IPS-18c (cell line): ENCODE data around the gene NKX1-1.

ENCODE experiments used
- H3K4me3 ChIP-seq: 2 replicates; pipeline ENCODE4 v1.7.0; 2013; ENCODE audit warnings: low read depth, mild to moderate bottlenecking, low read length, moderate library complexity; ENCODE audit not compliant: insufficient read depth
- H3K9me3 ChIP-seq: one replicate; pipeline ENCODE4 v1.6.1; 2013; ENCODE audit warnings: mild to moderate bottlenecking, low read length, moderate library complexity; ENCODE audit not compliant: control insufficient read depth, insufficient read depth

Gene NKX1-1

DNA sequence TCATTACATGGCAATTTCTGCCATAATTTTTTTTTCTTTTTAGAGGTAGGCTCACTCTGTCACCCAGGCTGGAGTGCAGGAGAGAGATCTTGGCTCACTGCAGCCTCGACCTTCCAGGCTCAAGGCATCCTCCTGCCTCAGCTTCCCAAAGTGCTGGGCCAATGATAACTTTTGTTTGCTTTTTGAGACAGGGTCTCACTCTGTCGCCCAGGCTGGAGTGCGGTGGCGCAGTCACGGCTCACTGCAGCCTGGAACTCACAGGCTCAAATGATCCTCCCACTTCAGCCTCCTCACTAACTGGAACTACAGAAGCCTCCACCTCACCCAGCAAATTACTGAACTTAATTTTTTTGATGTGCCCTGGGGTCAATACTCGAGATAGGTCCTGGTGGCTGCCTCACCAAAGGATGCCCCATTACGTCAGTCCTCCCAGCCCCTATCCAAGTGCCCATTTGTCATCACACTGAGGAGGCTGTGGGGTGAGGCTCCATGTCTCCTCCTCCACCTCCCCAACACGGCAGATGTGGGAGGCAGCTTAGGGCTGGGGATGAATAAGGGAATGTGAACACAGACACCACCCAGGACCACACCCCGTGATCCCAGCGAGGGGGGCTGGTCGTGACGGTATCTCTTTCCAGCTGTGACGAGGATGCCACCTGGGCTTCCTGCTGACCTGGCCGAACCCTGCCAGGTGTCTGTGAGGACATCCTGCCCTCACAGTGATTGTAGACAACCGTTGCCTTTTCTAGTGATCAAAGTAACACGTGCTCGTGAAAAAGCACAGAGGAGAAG, 12.4 kb upstream of the NKX1-1 start:
- no peak overlapping the region for H3K4me3 ChIP-seq
- H3K9me3 ChIP-seq = no peaks in the 10 kb centered on the region

DNA sequence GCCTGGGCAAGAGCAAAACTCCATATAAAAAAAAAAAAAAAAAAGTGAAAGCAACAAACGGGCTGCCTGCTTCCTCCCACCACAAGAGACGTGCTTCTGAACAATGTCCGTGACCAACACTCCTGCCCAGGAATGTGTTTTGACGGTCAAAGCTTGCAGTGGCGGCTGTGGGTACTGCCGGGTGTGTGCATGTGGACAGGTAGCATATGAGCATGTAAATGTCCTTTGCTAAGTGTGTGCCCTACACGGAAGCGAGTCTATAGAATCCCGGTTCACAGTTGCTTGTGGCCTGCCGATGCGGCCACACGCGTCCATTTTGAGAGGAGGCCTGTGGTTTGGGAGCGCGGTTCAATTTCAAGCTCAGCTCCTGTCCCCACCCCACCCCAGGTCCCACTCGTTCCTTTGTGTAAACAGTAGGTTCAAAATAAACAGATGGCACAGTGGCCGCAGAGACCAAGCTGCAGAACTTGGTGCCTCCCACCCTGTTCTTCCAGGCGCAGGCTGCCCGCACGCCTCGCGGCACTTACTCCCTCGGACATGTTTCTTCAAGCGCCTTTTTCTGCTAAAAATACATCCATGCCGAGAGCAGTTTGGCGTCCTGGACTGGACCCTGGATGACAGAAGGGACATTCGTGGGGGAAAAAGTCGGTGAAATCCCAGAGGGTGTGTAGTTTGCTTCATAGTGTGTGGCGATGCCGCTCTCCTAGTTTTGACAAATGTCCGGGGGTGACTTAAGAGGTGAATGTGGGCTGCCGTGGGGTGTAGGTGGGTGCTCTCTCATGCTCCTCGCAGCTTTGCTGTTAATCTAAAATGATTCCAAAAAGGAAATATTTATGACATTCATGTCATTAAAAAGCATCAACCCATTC, 11.5 kb upstream of the NKX1-1 start:
- Histone ChIP-seq H3K9me3 (no peaks in the 10 kb centered on the region), H3K4me3 (no peak overlapping the region)

DNA sequence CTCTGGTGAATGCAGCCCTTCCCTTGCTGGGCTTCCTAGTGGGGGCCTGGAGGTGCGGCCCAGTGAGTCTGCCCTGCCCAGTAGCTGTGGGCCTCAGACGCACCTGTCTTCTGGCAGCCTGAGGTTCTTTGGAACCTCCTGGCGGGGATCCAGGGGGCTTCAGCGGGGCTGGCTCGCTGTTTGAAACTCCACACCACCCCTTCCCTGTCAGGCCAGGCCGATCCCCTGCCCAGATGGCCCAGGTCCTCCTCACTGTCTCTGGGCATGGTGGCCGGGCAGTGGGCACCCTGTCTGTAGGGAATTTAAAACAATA, 10.7 kb upstream of the NKX1-1 start:
- no peak overlapping the region for H3K4me3 ChIP-seq
- no peaks in the 10 kb centered on the region for H3K9me3 ChIP-seq

DNA sequence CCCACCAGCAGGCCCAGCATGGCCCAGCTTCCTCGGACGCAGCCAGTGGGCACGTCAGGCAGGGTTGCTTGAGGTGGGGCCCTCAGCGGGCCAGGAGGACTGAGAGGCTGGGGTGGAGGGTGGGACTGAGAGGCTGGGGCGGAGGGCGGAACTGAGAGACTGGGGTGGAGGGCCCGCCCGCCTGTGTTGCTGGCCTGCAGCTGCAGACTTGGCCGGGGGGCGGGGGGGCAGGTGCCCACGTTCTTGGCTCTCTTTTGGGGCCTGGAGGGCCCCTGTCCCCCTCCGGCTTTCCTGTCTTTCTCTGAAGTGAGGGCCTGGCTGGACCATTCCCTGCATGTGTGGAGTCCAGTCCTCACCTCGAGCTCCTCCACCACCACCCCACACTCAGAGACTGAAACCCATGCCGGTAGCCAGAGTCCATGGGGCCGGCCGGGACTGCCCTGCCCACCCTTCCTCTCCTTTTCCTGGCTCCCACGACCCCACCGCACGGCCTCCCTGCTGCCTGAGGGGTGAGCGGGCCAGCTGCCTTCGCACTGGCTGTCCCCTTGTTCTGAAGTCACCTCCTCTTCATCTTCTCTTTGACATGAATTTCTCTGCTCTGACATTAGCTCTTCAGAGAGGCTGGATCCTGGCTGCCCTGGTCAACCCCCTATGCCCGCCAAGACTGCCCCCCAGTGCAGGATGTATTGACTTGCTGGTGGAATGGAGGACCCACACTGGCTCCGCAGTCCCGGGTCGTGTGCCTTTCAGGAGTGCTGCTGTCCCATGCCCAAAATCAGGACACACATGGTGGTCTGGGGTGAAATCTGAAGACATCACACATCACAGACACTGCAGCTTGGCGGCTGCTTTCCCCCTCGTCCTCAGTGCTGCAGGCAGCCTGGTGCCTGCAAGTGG, 10.1 kb upstream of the NKX1-1 start:
- H3K9me3 ChIP-seq = no peaks in the 10 kb centered on the region
- no peak overlapping the region for H3K4me3 ChIP-seq

- Histone ChIP-seq H3K4me3 (no peak overlapping the region), H3K9me3 (no peaks in the 10 kb centered on the region)
Observed at GRCh38 chr4:1415681-1415981, 9.4 kb upstream of the NKX1-1 start.

- Histone ChIP-seq H3K4me3 (no peak overlapping the region), H3K9me3 (no peaks in the 10 kb centered on the region)
Observed at GRCh38 chr4:1414831-1415680, 8.8 kb upstream of the NKX1-1 start.

DNA sequence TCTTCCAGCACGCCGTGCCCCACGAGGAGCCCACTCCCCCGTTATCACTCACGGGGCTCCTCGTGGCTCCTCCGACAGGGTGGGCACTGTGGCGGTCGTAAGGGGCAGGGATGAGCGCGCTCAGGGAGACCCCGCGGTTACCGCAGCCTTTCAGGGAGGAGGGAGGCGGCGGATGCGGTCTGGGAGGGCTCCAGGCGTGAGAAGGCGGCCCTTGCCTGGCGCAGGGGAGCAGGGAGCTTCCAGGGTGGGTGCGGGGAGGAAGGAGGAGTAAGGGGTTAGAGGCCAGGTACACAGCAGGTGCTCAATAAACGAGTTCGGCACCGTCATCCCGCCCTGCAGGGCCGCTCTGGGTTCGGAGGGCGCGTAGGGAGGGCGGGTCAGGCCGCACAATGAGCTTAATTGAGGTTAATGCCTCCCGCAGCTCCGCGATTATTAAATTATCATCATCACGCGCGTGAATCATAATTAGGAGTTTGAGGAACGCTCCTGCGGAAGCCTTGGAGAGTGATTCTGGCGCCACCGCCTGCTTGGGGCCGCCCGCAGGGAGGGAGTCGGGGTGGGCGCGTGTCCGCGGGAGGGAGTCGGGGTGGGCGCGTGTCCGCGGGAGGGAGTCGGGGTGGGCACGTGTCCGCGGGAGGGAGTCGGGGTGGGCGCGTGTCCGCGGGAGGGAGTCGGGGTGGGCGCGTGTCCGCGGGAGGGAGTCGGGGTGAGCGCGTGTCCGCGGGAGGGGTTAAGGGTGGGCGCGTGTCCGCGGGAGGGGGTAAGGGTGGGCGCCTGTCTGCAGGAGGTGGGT, 7.6 kb upstream of the NKX1-1 start:
- no peak overlapping the region for H3K4me3 ChIP-seq
- no peaks in the 10 kb centered on the region for H3K9me3 ChIP-seq

- H3K4me3 ChIP-seq = no peak overlapping the region
- H3K9me3 ChIP-seq = no peaks in the 10 kb centered on the region
Observed at GRCh38 chr4:1413204-1413663, 7.0 kb upstream of the NKX1-1 start.

GRCh38 chr4:1412376-1413203, 6.3 kb upstream of the NKX1-1 start:
- Histone ChIP-seq H3K9me3 (no peaks in the 10 kb centered on the region), H3K4me3 (no peak overlapping the region)

- H3K4me3 ChIP-seq = no peak overlapping the region
- H3K9me3 ChIP-seq = no peaks in the 10 kb centered on the region
Observed at GRCh38 chr4:1411436-1412375, 5.5 kb upstream of the NKX1-1 start.

GRCh38 chr4:1410491-1411325, 4.5 kb upstream of the NKX1-1 start:
- Histone ChIP-seq H3K9me3 (peaks cover 4% of the 10 kb centered on the region), H3K4me3 (no peak overlapping the region)

- no peak overlapping the region for H3K4me3 ChIP-seq
- peaks cover 5% of the 10 kb centered on the region for H3K9me3 ChIP-seq
Observed at GRCh38 chr4:1409491-1410425, 3.5 kb upstream of the NKX1-1 start.

DNA sequence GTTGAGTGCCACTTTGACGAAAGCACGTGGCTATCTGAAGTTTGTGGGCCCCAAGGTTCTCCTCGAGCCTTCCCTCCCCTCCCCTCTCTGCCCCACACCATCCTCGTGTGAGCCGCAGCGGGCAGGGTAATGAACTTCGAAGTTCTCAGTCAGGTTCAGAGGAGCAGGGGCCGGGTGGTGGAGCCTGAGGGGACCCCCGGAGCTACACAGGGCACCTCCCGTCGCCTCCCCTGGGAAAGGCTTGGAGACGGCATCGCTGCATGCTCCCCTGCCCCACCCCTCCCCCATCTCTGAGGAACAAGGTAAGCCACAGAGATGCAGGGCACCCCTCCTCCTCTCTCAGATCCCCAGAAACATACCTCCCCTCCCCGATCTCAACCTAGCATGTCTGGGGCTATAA, 2.8 kb upstream of the NKX1-1 start:
- peaks cover 8% of the 10 kb centered on the region for H3K9me3 ChIP-seq

More for the DNA sequence above, 2.8 kb upstream of the NKX1-1 start:
- no peak overlapping the region for H3K4me3 ChIP-seq
